ENCODE data around the gene P3H3.

- no peak for TF ChIP-seq CTCF (conservative IDR thresholded peaks at IDR 0.05 in 1 of 2, IDR thresholded peaks at IDR 0.05 in 1 of 2; ENCODE audit: extremely low read depth in 1 of 2, insufficient read depth in 1 of 2, low read depth in 1 of 2, low read length in 2 of 2)
- TF ChIP-seq EZH2 (IDR thresholded peaks at IDR 0.05; ENCODE audit: borderline replicate concordance, low read length): no peak
These were observed 27.1 kb downstream of the P3H3 start for GRCh38 chr12:6855322-6855721.
